Endothelial cell (in vitro differentiated cells): ENCODE data around the gene ECM2. TPM values are rescaled to one million over a fixed set of nuclear protein-coding genes. Genes with fewer than 3 reads are reported as not detected.

Source experiments
- DNase-seq: peaks from one replicate; pipeline ENCODE4 v3.0.0; 2021; ENCODE audit warnings: low spot score
- H3K27ac Mint-ChIP-seq: one replicate; pipeline ENCODE4 v1.8.0; 2021; ENCODE audit warnings: mixed read lengths, inconsistent platforms; ENCODE audit not compliant: unreplicated experiment
- H3K27me3 Mint-ChIP-seq: one replicate; pipeline ENCODE4 v1.8.0; 2021; ENCODE audit warnings: mild to moderate bottlenecking, moderate library complexity, mixed read lengths, inconsistent platforms; ENCODE audit not compliant: unreplicated experiment
- H3K36me3 Mint-ChIP-seq: one replicate; pipeline ENCODE4 v1.8.0; 2021; ENCODE audit warnings: mild to moderate bottlenecking, low read depth, mixed read lengths, inconsistent platforms; ENCODE audit not compliant: unreplicated experiment
- H3K4me1 Mint-ChIP-seq: one replicate; pipeline ENCODE4 v1.8.0; 2021; ENCODE audit warnings: mild to moderate bottlenecking, mixed read lengths, inconsistent platforms; ENCODE audit not compliant: unreplicated experiment
- H3K4me3 Mint-ChIP-seq: one replicate; pipeline ENCODE4 v1.8.0; 2021; ENCODE audit warnings: mild to moderate bottlenecking, mixed read lengths, inconsistent platforms; ENCODE audit not compliant: unreplicated experiment
- H3K9me3 Mint-ChIP-seq: one replicate; pipeline ENCODE4 v1.8.0; 2021; ENCODE audit warnings: mixed read lengths, inconsistent platforms; ENCODE audit not compliant: unreplicated experiment
- total RNA-seq: library from RNA; stranded (reverse); fragmentation: NEBNext Ultra II Directional; extraction: Animal tissue kit (Norgen Biotek cat#: 25700); gene quantifications from one replicate; pipeline ENCODE4 v1.2.1, GENCODE V29; 2021; ENCODE audit not compliant: unreplicated experiment
- TF ChIP-seq, protein P1 (sequence below): fragments of 200-600 bp; sonication (generic); IDR thresholded peaks from one replicate; pipeline ENCODE4 v1.5.0; 2021; ENCODE audit warnings: antibody characterized with exemption; ENCODE audit not compliant: unreplicated experiment

ECM2 gene
- total RNA-seq, 1 donor from 2014 or later: not detected

DNA sequence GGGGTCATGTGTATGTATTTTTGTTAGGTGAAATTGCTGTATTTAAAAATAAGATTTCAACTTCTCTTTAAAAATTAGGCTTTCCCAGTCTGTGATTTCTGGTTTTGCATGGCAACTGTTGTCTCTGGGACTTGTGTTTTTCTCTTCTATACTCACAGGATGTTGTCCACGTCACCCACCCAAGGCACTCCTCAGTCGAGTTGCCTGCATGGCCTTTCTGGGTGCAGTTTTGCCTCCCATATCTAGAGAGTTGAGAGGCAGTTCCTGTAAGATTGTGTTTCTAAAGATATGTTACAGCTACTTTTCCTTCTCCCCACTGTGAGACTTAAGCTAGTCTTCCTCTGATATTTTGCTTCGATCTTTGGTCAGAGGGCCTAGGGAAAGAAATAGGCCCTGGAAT is 51.2 kb downstream of the ECM2 start:
- H3K27me3 Mint-ChIP-seq: no peaks in the 10 kb centered on the region
- TF ChIP-seq, protein P1, sequence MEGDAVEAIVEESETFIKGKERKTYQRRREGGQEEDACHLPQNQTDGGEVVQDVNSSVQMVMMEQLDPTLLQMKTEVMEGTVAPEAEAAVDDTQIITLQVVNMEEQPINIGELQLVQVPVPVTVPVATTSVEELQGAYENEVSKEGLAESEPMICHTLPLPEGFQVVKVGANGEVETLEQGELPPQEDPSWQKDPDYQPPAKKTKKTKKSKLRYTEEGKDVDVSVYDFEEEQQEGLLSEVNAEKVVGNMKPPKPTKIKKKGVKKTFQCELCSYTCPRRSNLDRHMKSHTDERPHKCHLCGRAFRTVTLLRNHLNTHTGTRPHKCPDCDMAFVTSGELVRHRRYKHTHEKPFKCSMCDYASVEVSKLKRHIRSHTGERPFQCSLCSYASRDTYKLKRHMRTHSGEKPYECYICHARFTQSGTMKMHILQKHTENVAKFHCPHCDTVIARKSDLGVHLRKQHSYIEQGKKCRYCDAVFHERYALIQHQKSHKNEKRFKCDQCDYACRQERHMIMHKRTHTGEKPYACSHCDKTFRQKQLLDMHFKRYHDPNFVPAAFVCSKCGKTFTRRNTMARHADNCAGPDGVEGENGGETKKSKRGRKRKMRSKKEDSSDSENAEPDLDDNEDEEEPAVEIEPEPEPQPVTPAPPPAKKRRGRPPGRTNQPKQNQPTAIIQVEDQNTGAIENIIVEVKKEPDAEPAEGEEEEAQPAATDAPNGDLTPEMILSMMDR: no peak
- no peak overlapping the region for H3K4me3 Mint-ChIP-seq
- H3K9me3 Mint-ChIP-seq: no peaks in the 10 kb centered on the region
- H3K36me3 Mint-ChIP-seq: no peaks in the 10 kb centered on the region
- H3K4me1 Mint-ChIP-seq: peaks cover 14% of the 10 kb centered on the region
- no peak overlapping the region for H3K27ac Mint-ChIP-seq
- no peak for DNase-seq

DNA sequence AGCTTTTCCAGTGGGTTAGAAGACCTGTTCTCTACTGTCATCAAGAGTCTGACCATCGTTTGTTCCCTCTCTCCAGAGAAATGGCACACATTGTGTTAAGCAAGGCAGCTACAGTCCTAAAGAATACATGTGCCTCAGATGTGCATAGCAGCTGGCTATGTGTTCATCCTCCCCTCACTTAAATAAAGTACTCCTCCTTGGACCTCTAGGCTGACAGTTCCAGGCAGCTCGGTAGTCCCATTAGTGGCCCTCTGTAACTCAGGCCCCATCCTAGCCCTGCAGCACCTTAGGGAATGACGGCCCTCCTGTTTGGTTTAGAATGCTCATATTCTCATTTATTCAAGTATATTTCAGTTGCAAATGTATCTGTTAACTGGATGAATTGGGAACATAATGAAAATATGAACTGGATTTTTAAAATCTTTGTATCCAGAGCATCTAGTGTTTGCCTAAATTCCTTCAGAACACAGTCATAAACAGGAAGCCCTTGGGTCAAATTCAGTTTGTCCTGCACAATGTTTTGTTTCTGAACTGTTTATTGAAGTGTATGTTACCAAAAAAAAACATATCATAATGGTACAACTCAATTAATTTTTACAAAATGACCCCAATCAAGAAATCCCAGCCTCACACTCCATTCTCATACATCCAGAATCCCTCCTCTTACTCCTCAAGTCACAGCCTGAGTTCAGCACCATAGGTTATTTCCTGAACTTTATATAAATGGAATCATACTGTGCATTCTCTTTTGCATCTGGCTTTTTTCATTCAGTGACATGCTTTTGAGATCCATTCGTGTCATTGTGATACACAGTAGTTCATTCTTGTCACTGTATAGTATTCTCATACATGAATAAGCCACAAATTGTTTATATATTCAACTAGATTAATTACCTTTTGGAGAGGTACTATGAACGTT is 51.9 kb downstream of the ECM2 start:
- Mint-ChIP-seq H3K9me3 (no peaks in the 10 kb centered on the region), H3K27me3 (no peaks in the 10 kb centered on the region), H3K4me3 (no peak overlapping the region), H3K36me3 (no peaks in the 10 kb centered on the region), H3K27ac (no peak overlapping the region), H3K4me1 (peaks cover 7% of the 10 kb centered on the region)
- no peak for DNase-seq
- TF ChIP-seq, protein P1: no peak

DNA sequence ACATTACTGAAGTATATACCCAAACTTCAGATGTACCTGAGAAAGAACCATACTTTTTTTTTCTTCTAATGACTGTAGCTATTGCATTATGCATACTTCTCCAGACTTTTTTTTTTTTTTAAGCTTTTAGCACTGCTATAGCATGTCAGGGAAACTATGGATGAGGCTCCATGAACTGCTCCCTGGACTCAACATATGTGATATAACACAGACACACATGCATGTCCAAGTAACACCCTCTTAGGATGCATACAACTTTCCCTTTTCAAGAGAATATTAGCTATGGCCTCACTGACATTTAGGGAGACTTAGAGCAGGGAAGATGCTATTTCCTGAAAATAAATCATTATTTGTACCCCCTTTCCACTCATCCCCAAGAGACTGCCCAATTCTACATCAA is 53.0 kb downstream of the ECM2 start:
- TF ChIP-seq, protein P1: no peak
- Mint-ChIP-seq H3K27me3 (no peaks in the 10 kb centered on the region), H3K36me3 (no peaks in the 10 kb centered on the region), H3K9me3 (no peaks in the 10 kb centered on the region), H3K4me3 (no peak overlapping the region), H3K27ac (no peak overlapping the region), H3K4me1 (peaks cover 7% of the 10 kb centered on the region)
- no peak for DNase-seq

DNA sequence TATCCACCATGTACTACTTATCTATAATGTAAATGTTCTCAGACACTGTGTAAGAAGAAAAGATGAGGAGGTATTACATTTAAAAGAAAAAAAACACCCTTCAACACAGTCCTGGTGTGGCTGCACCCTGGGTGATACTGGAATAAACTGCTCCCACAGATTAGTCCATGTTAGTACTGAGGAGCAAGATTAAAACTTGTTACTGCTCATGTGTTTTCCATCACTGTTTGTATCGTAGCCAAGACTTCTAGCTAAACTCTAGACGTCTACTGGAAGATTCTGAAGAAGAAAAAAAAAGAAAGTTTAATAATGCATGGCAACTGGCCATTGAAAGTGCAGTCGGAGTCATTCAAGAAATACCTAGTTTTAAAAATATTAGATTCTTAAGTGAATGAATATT is 53.5 kb downstream of the ECM2 start, which contains the start of gene ASPN:
Gene ASPN, minus strand, starts transcription at position 178 of the 400 bp plus-strand sequence.
- TF ChIP-seq, protein P1: no peak
- DNase-seq: no peak
- no peak within 1 kb of the TSS for H3K4me3 Mint-ChIP-seq
- H3K27me3 Mint-ChIP-seq: no peaks in the 10 kb centered on the region
- H3K27ac Mint-ChIP-seq: no peak within 1 kb of the TSS
- no peaks in the 10 kb centered on the region for H3K36me3 Mint-ChIP-seq
- H3K9me3 Mint-ChIP-seq: no peaks in the 10 kb centered on the region
- peaks cover 7% of the 10 kb centered on the region for H3K4me1 Mint-ChIP-seq

DNA sequence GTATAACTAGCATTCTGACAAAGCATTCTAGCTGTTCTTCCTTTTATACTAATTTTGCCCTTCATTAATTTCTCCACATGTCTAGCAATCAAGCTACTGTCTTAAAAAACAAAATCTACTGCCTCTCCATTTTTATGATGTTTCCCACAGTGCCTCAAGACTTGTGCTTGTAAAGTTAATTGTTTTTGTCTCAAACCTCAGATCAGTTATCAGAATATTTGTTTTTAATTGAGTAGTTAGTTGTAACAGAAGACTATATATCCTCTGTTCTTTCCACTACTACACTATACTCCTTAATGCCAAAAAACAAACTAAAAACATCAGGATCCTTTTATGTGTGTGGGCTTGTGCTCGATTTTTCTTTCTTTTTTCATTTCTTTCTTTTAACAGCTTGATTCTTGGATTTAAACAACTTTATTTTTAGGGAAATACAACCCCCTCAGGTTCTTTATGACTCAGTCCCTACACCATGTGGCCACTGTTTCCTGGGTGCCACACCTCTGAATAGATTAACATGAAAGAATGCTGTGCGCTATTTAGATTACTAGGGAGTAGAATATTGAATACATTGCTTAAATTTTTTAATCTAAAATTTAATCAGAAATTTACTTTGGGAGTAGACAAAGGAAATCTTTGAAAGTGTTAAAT is 54.7 kb downstream of the ECM2 start:
- TF ChIP-seq, protein P1: no peak
- H3K27ac Mint-ChIP-seq: no peak overlapping the region
- H3K9me3 Mint-ChIP-seq: no peaks in the 10 kb centered on the region
- no peak for DNase-seq
- H3K27me3 Mint-ChIP-seq: no peaks in the 10 kb centered on the region
- H3K4me3 Mint-ChIP-seq: no peak overlapping the region
- H3K36me3 Mint-ChIP-seq: no peaks in the 10 kb centered on the region
- peaks cover 7% of the 10 kb centered on the region for H3K4me1 Mint-ChIP-seq
